SK-N-SH treated with all-trans-retinoic acid at 6 μM for 48 hours (cell line): Measurements from ENCODE around the gene CLDN5.

Experiments
- ATAC-seq: fragments of 200-7000 bp; cut with Tn5 transposase; 3 replicates; pipeline ENCODE4 v1.9.1; 2020; ENCODE audit warnings: mild to moderate bottlenecking, moderate library complexity
- ARNTL ChIP-seq: fragments of 450-650 bp; formaldehyde crosslinking; IDR thresholded peaks from 2 replicates; pipeline ENCODE4 v1.5.0; 2020; ENCODE audit warnings: low read depth, mild to moderate bottlenecking, moderate library complexity, borderline replicate concordance
- BACH2 ChIP-seq: fragments of 250-450 bp; sonication (Bioruptor Pico); IDR thresholded peaks from 2 replicates; pipeline ENCODE4 v1.9.0; 2021; ENCODE audit warnings: mild to moderate bottlenecking, borderline replicate concordance
- CSDC2 ChIP-seq: fragments of 250-450 bp; sonication (Bioruptor Pico); IDR thresholded peaks from 2 replicates; pipeline ENCODE4 v1.5.0; 2020; ENCODE audit warnings: mild to moderate bottlenecking, moderate library complexity
- ESRRG ChIP-seq: fragments of 250-450 bp; sonication (Bioruptor Pico); IDR thresholded peaks from 2 replicates; pipeline ENCODE4 v1.6.1; 2021; ENCODE audit warnings: mild to moderate bottlenecking
- GLIS3 ChIP-seq: fragments of 250-450 bp; sonication (Bioruptor Pico); IDR thresholded peaks from 2 replicates; pipeline ENCODE4 v1.5.0; 2020; ENCODE audit warnings: mild to moderate bottlenecking, moderate library complexity
- ISL1 ChIP-seq: fragments of 250-450 bp; sonication (Bioruptor Pico); IDR thresholded peaks from 2 replicates; pipeline ENCODE4 v2.1.2; 2022; ENCODE audit warnings: mild to moderate bottlenecking, moderate library complexity
- OSR1 ChIP-seq: fragments of 250-450 bp; sonication (Bioruptor Pico); IDR thresholded peaks from 2 replicates; pipeline ENCODE4 v1.8.0; 2022; ENCODE audit warnings: moderate library complexity, mild to moderate bottlenecking, inconsistent platforms
- RARB ChIP-seq: fragments of 250-450 bp; sonication (Bioruptor Pico); IDR thresholded peaks from 2 replicates; pipeline ENCODE4 v1.8.0; 2021; ENCODE audit warnings: mild to moderate bottlenecking, moderate library complexity
- SNAI2 ChIP-seq: fragments of 250-450 bp; sonication (Bioruptor Pico); IDR thresholded peaks from 2 replicates; pipeline ENCODE4 v1.5.0; 2020; ENCODE audit warnings: mild to moderate bottlenecking, moderate library complexity
- TCF4 ChIP-seq: fragments of 250-450 bp; sonication (Bioruptor Pico); IDR thresholded peaks from 2 replicates; pipeline ENCODE4 v1.8.0; 2021; ENCODE audit warnings: mild to moderate bottlenecking, moderate library complexity, borderline replicate concordance
- TOX ChIP-seq: fragments of 250-450 bp; sonication (Bioruptor Pico); IDR thresholded peaks from 2 replicates; pipeline ENCODE4 v1.8.0; 2021; ENCODE audit warnings: mild to moderate bottlenecking, moderate library complexity, borderline replicate concordance
- ZC3H10 ChIP-seq: fragments of 250-450 bp; sonication (Bioruptor Pico); IDR thresholded peaks from 2 replicates; pipeline ENCODE4 v1.5.1; 2021; ENCODE audit warnings: mild to moderate bottlenecking, moderate library complexity
- ZFP3 ChIP-seq: fragments of 250-450 bp; sonication (Bioruptor Pico); IDR thresholded peaks from 2 replicates; pipeline ENCODE4 v1.5.0; 2020; ENCODE audit warnings: mild to moderate bottlenecking, moderate library complexity
- ZFP30 ChIP-seq: fragments of 450-650 bp; formaldehyde crosslinking; IDR thresholded peaks from 2 replicates; pipeline ENCODE4 v1.5.0; 2022; ENCODE audit warnings: mild to moderate bottlenecking, moderate library complexity
- ZNF565 ChIP-seq: fragments of 450-650 bp; formaldehyde crosslinking; conservative IDR thresholded peaks from 2 replicates; pipeline ENCODE4 v1.5.0; 2020; ENCODE audit warnings: low read depth, mild to moderate bottlenecking, moderate library complexity
- ZNF70 ChIP-seq: fragments of 450-650 bp; formaldehyde crosslinking; IDR thresholded peaks from 2 replicates; pipeline ENCODE4 v1.5.0; 2020; ENCODE audit warnings: mild to moderate bottlenecking, moderate library complexity
- ZNF8 ChIP-seq: fragments of 450-650 bp; formaldehyde crosslinking; IDR thresholded peaks from 2 replicates; pipeline ENCODE4 v1.5.0; 2020; ENCODE audit warnings: mild to moderate bottlenecking, moderate library complexity
- TF ChIP-seq, protein P1 (sequence below): fragments of 250-450 bp; sonication (Bioruptor Pico); IDR thresholded peaks from 2 replicates; pipeline ENCODE4 v1.8.0; 2021; ENCODE audit warnings: low read depth, mild to moderate bottlenecking, moderate library complexity, borderline replicate concordance
- TF ChIP-seq, protein P2 (sequence below): fragments of 250-450 bp; sonication (Bioruptor Pico); IDR thresholded peaks from 2 replicates; pipeline ENCODE4 v1.8.0; 2020; ENCODE audit warnings: mild to moderate bottlenecking, moderate library complexity, borderline replicate concordance
- TF ChIP-seq, protein P3 (sequence below): fragments of 250-450 bp; sonication (Bioruptor Pico); IDR thresholded peaks from 2 replicates; pipeline ENCODE4 v1.5.1; 2021; ENCODE audit warnings: mild to moderate bottlenecking, moderate library complexity

Gene CLDN5

DNA sequence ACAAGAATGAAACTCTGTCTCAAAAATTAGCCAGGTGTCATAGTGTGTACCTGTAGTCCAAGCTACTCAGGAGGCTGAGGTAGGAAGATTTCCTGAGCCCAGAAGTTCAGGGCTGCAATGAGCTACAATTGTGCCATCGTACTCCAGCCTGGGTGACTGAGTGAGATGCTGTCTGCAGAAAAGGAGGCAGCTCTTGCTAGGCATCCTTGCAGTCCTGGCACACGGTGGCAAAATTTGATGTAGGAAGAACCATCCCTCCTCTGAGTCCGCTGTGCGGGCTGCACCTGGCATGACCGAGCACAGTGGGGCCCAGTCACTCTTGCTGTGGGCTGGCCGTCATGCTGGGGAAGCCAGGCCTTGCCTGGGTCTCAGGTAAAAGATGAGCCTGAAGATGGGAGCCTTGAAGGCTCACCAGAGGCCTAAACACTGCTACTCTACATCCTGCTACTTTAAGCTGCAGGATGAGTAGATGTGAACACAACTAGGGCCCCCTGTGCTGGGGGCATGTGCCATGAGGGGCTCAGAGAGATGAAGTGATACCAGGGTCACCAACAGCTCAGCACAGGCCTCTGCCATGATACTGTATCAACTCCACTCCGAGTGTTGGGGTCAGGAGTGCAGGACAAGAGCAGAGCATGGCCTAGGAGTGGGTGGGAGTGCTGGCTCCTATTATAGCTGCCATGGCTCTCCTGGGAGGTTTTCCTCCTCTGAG, 25.9 kb downstream of the CLDN5 start (continued):
- no peak for TF ChIP-seq ZNF70 (CRISPR knock-in tag)
- no peak for TF ChIP-seq RARB (CRISPR knock-in tag)
- TF ChIP-seq TCF4, result no peak
- TF ChIP-seq OSR1 (CRISPR knock-in tag), result no peak
- no peak for TF ChIP-seq BACH2
- no peak for TF ChIP-seq ESRRG (CRISPR knock-in tag)
- TF ChIP-seq, protein P1, sequence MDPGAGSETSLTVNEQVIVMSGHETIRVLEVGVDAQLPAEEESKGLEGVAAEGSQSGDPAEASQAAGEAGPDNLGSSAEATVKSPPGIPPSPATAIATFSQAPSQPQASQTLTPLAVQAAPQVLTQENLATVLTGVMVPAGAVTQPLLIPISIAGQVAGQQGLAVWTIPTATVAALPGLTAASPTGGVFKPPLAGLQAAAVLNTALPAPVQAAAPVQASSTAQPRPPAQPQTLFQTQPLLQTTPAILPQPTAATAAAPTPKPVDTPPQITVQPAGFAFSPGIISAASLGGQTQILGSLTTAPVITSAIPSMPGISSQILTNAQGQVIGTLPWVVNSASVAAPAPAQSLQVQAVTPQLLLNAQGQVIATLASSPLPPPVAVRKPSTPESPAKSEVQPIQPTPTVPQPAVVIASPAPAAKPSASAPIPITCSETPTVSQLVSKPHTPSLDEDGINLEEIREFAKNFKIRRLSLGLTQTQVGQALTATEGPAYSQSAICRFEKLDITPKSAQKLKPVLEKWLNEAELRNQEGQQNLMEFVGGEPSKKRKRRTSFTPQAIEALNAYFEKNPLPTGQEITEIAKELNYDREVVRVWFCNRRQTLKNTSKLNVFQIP (CRISPR knock-in tag), result no peak
- no peak for TF ChIP-seq CSDC2 (CRISPR knock-in tag)
- no peak for TF ChIP-seq GLIS3 (CRISPR knock-in tag)
- TF ChIP-seq ZC3H10 (CRISPR knock-in tag), result no peak

DNA sequence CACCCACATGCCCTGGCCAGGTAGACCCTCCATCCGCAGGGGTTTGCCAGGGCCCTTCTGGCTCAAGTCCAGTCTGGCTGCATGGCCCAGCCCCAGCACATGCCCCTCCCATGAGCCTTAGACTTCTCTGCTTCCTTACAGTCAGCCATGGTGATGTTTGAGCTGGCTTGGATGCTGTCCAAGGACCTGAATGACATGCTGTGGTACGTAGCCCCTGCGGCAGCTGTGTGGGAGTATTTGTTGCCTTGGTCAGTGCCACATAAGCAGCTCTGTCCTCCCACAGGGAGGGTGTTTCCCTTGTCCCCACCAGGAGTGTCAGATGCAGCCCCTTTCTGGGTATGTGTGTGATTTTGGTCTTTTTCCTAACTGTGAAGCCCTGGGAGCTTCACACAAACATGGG, 27.0 kb downstream of the CLDN5 start:
- ATAC-seq, result 0 out of 3 replicates have a peak, but pooled peaks have one; percentile 52
- no peak for TF ChIP-seq ZNF70 (CRISPR knock-in tag)
- TF ChIP-seq, protein P2, sequence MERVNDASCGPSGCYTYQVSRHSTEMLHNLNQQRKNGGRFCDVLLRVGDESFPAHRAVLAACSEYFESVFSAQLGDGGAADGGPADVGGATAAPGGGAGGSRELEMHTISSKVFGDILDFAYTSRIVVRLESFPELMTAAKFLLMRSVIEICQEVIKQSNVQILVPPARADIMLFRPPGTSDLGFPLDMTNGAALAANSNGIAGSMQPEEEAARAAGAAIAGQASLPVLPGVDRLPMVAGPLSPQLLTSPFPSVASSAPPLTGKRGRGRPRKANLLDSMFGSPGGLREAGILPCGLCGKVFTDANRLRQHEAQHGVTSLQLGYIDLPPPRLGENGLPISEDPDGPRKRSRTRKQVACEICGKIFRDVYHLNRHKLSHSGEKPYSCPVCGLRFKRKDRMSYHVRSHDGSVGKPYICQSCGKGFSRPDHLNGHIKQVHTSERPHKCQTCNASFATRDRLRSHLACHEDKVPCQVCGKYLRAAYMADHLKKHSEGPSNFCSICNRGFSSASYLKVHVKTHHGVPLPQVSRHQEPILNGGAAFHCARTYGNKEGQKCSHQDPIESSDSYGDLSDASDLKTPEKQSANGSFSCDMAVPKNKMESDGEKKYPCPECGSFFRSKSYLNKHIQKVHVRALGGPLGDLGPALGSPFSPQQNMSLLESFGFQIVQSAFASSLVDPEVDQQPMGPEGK (CRISPR knock-in tag), result no peak
- no peak for TF ChIP-seq ISL1 (CRISPR knock-in tag)
- no peak for TF ChIP-seq OSR1 (CRISPR knock-in tag)
- no peak for TF ChIP-seq ESRRG (CRISPR knock-in tag)
- no peak for TF ChIP-seq TOX
- TF ChIP-seq ZC3H10 (CRISPR knock-in tag), result no peak
- no peak for TF ChIP-seq ZNF8 (CRISPR knock-in tag)
- TF ChIP-seq TCF4, result no peak
- TF ChIP-seq, protein P3, sequence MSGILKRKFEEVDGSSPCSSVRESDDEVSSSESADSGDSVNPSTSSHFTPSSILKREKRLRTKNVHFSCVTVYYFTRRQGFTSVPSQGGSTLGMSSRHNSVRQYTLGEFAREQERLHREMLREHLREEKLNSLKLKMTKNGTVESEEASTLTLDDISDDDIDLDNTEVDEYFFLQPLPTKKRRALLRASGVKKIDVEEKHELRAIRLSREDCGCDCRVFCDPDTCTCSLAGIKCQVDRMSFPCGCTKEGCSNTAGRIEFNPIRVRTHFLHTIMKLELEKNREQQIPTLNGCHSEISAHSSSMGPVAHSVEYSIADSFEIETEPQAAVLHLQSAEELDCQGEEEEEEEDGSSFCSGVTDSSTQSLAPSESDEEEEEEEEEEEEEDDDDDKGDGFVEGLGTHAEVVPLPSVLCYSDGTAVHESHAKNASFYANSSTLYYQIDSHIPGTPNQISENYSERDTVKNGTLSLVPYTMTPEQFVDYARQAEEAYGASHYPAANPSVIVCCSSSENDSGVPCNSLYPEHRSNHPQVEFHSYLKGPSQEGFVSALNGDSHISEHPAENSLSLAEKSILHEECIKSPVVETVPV (CRISPR knock-in tag), result no peak
- no peak for TF ChIP-seq BACH2
- TF ChIP-seq ZNF565 (CRISPR knock-in tag), result no peak
- TF ChIP-seq CSDC2 (CRISPR knock-in tag), result no peak
- TF ChIP-seq, protein P1 (CRISPR knock-in tag), result no peak
- no peak for TF ChIP-seq ARNTL (CRISPR knock-in tag)
- no peak for TF ChIP-seq SNAI2
- TF ChIP-seq ZFP30 (CRISPR knock-in tag), result no peak
- TF ChIP-seq, all 23 proteins: peak for 0

DNA sequence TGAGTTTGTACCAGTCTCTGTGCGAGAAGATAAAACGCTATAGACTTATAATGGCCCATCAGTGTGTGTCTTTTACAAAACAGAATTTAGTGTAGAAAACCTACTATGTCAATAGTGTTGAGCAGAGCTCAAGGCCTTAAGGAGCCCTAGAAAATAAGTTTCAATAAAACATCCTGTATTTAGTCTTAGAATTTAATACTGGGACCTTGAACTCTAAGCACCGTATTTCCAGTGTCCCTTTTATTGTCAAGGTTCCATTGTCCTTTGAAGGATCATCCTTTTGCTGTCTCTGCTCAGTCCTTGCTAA, 27.9 kb downstream of the CLDN5 start:
- TF ChIP-seq ARNTL (CRISPR knock-in tag), result no peak
- TF ChIP-seq, protein P3 (CRISPR knock-in tag), result no peak
- no peak for TF ChIP-seq ZNF8 (CRISPR knock-in tag)
- TF ChIP-seq BACH2, result no peak
- no peak for TF ChIP-seq ZFP3 (CRISPR knock-in tag)
- TF ChIP-seq, protein P1 (CRISPR knock-in tag), result no peak
- no peak for TF ChIP-seq ISL1 (CRISPR knock-in tag)
- no peak for TF ChIP-seq ZFP30 (CRISPR knock-in tag)
- no peak for TF ChIP-seq CSDC2 (CRISPR knock-in tag)
- TF ChIP-seq RARB (CRISPR knock-in tag), result no peak
- no peak for TF ChIP-seq GLIS3 (CRISPR knock-in tag)
- TF ChIP-seq ZC3H10 (CRISPR knock-in tag), result no peak
- TF ChIP-seq TOX, result no peak
- TF ChIP-seq ESRRG (CRISPR knock-in tag), result no peak
- ATAC-seq, result no peak
